Medulla oblongata (tissue), 1 donor: ENCODE data around the gene CEACAM21.
A peak's percentile ranks its signal among the peaks of the same experiment; 100 is the strongest.
"Not testable (repeated sequence)": the region's sequence is repeated elsewhere in the genome, so short reads cannot be mapped to it uniquely, and the experiment has no call there.

Experiments
- DNase-seq: peaks from one replicate; pipeline ENCODE4 v3.0.0-alpha.2; 2015; ENCODE audit errors: extremely low spot score

CEACAM21 gene

DNA sequence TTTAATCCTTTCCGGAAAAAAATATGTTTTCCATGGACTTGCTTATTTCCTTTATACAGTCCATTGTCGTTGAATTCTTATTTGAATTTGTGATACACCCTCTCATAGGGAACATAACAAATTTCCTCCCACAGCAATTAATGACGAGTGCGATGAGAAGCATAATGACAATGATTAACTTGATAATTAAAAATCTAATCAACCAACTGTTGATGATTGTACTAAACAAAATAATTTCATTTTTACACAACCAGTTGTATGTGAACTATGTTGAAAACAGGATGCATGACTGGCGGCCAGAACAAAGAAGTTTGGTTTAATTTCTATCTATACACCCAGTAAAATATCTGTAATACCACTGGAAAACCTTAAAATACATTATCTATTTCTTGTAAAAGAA lies 26.1 kb upstream of the CEACAM21 start:
- no peak for DNase-seq

DNA sequence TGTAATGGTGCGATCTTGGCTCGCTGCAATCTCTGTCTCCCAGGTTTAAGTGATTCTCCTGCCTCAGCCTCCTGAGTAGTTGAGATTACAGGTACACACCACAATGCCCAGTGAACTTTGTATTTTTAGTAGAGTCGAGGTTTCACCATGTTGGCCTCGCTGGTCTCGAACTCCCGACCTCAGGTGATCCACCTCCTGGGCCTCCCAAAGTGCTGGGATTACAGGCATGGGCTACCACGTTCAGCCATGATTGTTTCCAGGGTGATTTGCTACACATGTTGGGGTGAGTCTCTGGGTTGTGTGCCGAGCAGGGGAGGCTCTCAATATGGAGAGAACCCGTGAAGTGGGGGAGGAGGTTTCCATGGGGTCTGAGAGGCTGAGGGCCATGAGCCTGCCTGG lies 24.8 kb upstream of the CEACAM21 start:
- no peak for DNase-seq

DNA sequence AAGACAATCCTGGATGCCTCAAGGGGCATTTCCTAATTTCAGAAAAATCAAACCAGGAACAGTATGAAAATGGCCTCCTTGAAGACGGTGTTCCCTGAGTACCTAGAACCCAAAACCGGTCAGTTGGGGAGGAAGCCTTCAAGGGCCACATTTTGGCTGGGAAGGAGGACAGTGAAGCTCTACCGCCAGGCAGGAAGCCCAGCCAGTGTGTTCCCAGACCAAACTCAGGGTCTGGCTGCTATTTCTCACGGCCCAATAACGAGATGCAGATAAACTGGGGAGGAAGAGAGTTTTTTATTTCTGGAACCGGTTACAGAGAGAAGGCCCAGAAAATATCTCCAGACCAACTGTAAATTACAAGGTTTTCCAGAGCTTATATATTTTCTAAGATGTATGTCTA lies 24.3 kb upstream of the CEACAM21 start:
- no peak for DNase-seq

GRCh38 chr19:41552558-41552957 lies 23.4 kb upstream of the CEACAM21 start:
- DNase-seq, result no peak

DNA sequence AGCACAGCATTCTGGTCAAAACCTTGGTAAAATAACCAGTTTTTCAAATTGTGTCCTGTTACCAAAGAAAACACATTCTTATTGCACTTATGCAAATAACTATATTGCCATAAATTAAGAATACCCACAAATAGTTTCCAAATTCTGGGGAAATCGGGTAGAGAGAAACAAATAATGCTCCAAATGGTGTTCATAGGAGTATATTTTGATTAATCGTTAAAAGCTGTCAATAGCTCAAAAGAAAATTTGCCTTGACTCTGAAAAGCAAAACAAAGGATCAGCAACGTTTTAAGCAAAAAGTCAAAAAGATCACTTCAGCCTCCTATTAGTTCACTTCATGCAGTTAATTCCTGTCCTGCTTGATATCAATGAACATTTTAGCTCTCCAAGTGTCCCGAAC lies 22.2 kb upstream of the CEACAM21 start:
- no peak for DNase-seq

GRCh38 chr19:41554907-41555306 lies 21.1 kb upstream of the CEACAM21 start:
- DNase-seq, result peak; percentile 58

DNA sequence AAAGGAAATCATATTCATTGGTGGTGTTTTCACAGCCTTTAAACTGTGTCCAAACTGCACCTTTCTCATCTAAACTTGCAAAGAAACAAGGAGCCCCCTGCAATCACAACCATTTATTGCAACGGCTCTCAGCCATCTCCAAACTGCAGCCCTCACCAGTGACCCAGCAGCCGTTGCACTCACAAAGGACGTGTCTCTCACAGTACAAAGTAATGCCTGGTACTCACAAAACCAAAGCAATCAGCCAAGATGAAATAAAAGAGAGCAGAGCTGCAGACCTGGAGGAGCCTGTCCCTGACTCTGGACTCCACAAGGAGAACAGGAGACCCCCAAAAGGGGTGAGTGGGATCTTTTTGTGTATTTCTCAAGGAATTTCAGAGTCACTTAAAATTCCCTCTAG lies 20.2 kb upstream of the CEACAM21 start:
- no peak for DNase-seq

- DNase-seq, result no peak
These were observed 12.0 kb upstream of the CEACAM21 start for GRCh38 chr19:41563854-41564514.

GRCh38 chr19:41564515-41565378 lies 11.2 kb upstream of the CEACAM21 start:
- no peak for DNase-seq

- DNase-seq, result no peak
These were observed 10.6 kb upstream of the CEACAM21 start for GRCh38 chr19:41565379-41565720.

GRCh38 chr19:41566001-41566400 lies 10.0 kb upstream of the CEACAM21 start:
- DNase-seq, result no peak

DNA sequence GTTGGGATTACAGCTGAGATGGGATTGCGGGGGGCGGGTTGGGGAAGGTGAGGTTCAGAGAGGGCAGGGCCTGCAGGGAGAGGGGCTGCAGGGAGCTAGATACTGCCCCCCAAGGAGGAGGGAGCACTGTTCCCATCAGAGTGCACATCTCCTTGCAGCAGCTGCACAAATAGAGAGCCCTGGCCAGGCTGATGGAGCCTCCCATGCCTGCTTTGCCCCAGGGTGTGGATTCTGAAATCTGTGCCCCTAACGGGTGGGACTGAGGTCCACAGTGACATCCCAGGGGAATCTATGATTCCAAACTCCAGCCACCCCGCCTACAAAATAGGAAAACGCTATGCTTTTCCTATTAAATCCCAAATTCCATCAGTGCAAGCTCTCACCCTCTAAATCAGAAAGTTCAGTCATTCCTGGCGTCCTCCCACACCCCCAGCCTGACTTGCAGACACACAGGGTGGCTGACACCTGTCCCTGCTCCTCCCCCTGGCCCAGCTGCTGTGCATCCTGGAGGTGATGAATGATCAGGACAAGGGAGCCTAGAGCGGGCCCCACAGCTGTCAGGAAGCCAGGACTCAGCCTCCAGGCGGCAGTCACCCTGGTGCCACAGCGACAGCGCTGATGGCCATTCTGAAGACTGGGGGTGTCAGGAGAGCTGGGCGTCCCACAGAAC lies 6.3 kb upstream of the CEACAM21 start:
- no peak for DNase-seq

DNA sequence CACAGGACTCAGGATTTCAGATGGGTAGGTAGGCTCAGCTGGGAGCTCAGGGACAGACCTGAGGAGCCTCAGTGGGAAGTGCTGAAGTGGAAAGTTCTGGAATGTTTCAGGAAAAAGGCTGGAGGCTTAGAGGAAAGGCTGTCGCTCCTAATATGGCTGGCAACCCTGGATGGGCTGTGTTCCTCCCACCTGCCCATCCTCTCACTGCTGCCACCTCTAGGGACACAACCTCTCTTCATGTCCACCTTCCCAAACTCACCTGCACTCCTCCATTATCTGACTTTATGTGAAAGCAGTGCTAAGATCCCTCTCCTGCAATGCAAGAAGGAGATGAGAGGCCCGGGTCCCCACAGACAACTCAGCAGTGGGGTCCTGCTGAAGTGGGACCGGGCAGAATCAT lies 5.8 kb upstream of the CEACAM21 start:
- no peak for DNase-seq

- DNase-seq, result peak; percentile 79
These were observed 5.3 kb upstream of the CEACAM21 start for GRCh38 chr19:41570639-41571112.

GRCh38 chr19:41577144-41577830 lies 1.3 kb downstream of the CEACAM21 start:
- no peak for DNase-seq

GRCh38 chr19:41577833-41578232 lies 1.9 kb downstream of the CEACAM21 start:
- no peak for DNase-seq

DNA sequence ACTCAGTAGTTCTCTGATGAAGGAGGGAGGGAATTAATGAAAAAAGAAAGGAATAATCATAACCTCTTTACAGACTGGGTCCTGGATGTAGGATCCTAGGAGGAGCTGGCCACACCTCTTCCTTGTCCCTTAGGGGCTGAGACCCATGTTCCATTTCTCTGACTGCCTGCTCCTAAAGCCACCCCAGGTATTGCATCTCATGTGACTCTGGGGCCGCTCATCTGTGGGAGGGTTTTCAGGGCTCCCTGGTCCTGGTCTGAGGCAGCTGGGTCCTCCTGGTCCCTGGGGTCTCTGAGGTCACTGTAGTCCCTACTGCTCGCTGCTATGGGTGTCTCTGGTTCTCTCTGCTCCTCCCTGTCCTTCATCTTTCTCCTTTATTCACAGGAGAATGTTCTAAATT lies 2.9 kb downstream of the CEACAM21 start:
- no peak for DNase-seq

DNA sequence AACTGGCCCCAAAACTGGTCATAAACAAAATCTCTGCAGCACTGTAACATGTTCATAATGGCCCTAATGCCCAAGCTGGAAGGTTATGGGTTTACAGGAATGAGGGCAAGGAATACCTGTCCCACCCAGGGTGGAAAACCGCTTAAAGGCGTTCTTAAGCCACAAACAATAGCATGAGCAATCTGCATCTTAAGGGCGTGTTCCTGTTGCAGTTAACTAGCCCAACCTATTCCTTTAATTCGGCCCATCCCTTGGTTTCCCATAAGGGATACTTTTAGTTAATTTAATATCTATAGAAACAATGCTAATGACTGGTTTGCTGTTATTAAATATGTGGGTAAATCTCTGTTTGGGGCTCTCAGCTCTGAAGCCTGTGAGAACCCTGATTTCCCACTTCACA lies 5.1 kb downstream of the CEACAM21 start:
- not testable (repeated sequence) for DNase-seq

DNA sequence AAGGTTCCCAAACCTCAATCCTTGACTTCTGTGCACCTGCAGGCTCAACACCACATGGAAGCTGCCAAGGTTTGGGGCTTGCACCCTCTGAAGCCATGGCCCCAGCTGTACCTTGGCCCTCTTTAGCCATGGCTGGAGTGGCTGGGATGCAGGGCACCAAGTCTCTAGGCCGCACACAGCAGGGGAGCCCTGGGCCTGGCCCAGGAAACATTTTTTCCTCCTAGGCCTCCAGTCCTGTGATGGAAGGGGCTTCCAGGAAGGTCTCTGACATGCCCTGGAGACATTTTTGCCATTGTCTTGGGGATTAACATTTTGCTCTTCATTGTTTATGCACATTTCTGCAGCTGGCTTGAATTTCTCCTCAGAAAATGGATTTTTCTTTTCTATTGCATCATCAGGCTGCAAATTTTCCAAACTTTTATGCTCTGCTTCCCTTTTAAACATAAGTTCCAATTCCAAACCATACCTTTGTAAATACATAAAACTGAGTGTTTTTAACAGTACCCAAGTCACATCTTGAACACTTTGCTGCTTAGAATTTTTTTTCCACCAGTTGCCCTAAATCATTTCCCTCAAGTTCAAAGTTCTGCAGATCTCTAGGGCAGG lies 6.7 kb downstream of the CEACAM21 start:
- DNase-seq, result not testable (repeated sequence)

DNA sequence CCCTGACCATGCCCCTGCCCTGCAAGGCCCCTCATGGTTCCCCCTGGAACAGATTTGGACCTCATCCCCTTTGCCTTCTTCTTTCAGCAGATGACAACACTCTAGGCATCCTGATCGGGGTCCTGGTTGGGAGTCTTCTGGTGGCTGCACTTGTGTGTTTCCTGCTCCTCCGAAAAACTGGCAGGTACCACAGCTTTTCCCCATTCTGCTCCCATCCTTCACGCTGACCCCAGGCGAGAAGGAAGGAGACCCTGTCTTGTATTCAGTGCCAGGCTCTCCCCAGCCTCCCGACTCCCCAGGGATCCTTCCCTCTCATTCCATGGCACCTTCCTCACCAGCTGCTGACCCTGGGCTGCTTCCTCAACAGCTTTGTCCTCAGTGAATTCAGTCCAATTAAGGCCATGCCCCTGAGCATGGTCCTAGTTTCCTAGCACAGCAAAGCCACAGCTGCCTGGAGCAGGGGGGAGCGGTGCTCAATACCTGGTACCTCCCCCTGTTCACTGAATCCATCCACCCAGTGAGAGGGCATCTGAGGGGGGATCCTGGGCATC lies 8.4 kb downstream of the CEACAM21 start:
- no peak for DNase-seq

- no peak for DNase-seq
These were observed 9.0 kb downstream of the CEACAM21 start for GRCh38 chr19:41584931-41585330.
